Stomach smooth muscle (tissue), 2 donors: ENCODE data around the gene DDN.
A peak's percentile ranks its signal among the peaks of the same experiment; 100 is the strongest.

Experiments used
- H3K27ac ChIP-seq: one replicate; pipeline ENCODE4 v1.7.0; 2013; ENCODE audit warnings: mild to moderate bottlenecking, low read length, inconsistent platforms
- H3K27me3 ChIP-seq, 2 donors: one replicate each; pipeline ENCODE4 v1.7.0; 2013; ENCODE audit warnings: low read length in 2 of 2; ENCODE audit not compliant: insufficient read depth in 2 of 2, control insufficient read depth in 1 of 2
- H3K36me3 ChIP-seq, 2 donors: one replicate each; pipeline ENCODE4 v1.7.0; 2013; ENCODE audit warnings: low read length in 2 of 2; ENCODE audit not compliant: control insufficient read depth in 2 of 2, insufficient read depth in 2 of 2
- H3K4me1 ChIP-seq: one replicate; pipeline ENCODE4 v1.7.0; 2013; ENCODE audit warnings: low read length; ENCODE audit not compliant: control insufficient read depth, insufficient read depth
- H3K4me3 ChIP-seq, 2 donors: one replicate each; pipeline ENCODE4 v1.7.0; 2013; ENCODE audit warnings: low read length in 2 of 2
- H3K9ac ChIP-seq, 2 donors: one replicate each; pipeline ENCODE4 v1.7.0; 2013; ENCODE audit warnings: low read length in 2 of 2, mild to moderate bottlenecking in 1 of 2
- H3K9me3 ChIP-seq, 2 donors: one replicate each; pipeline ENCODE4 v1.7.0; 2013; ENCODE audit warnings: low read length in 2 of 2; ENCODE audit not compliant: control insufficient read depth in 2 of 2
- donor health status: healthy.
- donor health status: Pancreatic carcinoma.

DDN gene

DNA sequence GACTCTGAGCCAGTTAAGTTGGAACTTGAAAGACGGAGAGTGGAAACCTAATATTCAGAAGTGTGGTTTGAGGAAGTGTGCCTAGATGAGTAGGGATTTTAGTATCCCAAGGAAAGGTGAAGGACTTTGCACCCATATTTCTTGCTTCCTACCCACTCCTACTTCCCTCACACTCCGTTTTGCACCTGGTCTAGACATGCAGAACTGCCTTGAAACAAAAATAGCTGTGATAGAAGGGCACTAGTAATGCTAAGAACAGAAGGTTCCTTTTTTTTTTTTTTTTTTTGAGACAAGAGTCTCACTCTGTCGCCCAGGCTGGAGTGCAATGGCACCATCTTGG lies 41.2 kb downstream of the DDN start:
- Histone ChIP-seq H3K9ac (peak overlapping the region in 1 of 2 donors; percentile 93), H3K27me3 (no peaks in the 10 kb centered on the region), H3K9me3 (no peaks in the 10 kb centered on the region), H3K4me1 (peaks cover 14% of the 10 kb centered on the region), H3K27ac (peak overlapping the region; percentile 70), H3K36me3 (no peaks in the 10 kb centered on the region), H3K4me3 (peak overlapping the region; percentile 94 to 95)

DNA sequence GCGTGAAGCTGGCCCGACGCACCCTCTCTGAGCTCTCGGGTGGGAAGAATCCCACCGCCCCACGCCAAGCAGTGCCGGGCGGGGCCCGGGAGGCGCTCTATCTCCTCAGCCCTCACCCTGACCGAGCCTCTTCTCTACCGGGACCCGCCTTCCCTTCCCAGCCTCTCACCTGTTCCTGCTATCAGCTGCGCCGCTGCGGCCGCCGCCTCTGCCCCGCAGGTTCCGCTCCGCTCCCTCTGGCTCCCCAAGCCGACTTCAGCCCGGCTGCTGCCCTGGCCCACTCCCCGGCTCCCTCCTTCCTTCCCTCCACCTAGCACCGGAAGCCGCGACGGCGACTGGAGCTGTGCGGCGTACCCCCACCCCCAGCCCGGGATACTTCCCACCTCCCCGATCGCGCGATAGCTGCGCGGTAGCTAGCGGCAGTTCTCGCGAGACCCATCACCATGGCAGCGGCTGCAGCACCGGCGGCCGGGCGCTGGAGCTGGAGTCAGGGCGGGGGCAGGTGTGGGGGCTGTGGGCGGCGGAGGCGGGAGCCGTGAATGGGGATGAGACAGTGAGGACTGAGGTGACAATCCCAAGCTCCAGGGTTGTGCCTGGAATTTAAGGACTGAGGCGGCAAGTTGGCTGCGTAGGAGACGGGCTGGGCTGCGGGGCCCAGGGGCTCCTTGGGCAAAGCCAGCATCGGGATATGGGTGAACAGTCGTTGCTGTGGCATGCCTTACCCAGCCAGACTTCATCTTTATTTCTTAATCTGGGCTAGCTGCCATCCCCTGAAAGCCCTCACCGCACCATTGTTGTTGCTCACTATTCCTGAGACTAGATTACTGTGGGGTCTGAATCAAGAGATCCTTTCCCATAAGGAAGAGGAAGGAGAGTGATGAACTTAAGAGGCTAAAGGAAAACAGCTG lies 41.8 kb downstream of the DDN start, which contains the start of gene ARF3:
TSS of gene ARF3 (minus strand) at position 347 of the 908 bp plus-strand sequence. CDS start 16,392 bp downstream, outside the sequence.
- H3K9ac ChIP-seq = peak within 1 kb of the TSS; percentile 87 to 93
- peaks cover 14% of the 10 kb centered on the region for H3K4me1 ChIP-seq
- no peaks in the 10 kb centered on the region for H3K27me3 ChIP-seq
- H3K36me3 ChIP-seq = peaks cover 4 to 6% of the 10 kb centered on the region in 2 donors
- peak within 1 kb of the TSS; percentile 94 to 95 for H3K4me3 ChIP-seq
- no peaks in the 10 kb centered on the region for H3K9me3 ChIP-seq
- peak within 1 kb of the TSS; percentile 70 for H3K27ac ChIP-seq

DNA sequence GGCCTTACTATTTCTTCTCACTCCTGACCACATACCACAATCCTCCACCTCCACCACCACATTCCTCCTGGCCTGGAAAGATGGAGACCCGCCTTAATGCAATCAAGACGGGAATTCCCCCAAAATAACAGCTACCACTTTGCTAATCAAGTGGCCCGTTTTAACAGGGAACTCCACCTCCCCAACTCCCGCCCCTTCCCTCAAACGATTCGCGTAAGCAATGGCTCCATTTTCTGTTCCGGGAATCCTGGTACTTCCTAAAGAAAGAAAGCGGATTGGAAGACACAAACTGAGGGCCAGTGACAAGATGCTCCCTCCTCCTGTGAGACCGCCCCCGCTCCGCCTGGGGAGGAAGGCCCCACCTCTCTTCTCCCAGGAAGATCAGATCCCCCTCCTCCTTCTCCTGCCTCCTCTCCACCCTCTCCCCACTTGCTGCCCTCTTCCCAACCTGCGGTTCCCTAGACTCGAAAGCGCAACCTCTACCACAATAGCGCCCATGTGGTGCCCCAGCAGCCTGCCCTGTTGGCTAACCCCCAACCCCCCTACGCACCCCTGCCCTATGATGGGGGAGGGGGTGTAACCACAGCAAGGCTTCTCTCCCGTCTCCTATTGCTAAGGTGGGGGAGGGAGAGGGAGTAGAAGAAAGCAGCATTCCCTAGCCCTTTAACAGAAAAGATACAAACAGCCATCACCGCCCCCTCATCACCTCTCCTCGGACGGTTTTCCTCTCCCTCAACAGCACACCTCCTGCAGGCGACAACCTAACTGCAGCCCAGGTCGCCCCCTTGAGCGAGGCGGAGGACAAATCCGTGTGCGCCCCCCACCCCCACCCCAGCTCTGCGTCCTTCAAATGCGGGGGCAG lies 42.7 kb downstream of the DDN start:
- Histone ChIP-seq H3K4me3 (peak overlapping the region; percentile 94 to 95), H3K27ac (peak overlapping the region; percentile 70), H3K4me1 (peaks cover 14% of the 10 kb centered on the region), H3K27me3 (no peaks in the 10 kb centered on the region), H3K9me3 (no peaks in the 10 kb centered on the region), H3K36me3 (peaks cover 4 to 7% of the 10 kb centered on the region in 2 donors), H3K9ac (peak overlapping the region; percentile 87 to 93)

DNA sequence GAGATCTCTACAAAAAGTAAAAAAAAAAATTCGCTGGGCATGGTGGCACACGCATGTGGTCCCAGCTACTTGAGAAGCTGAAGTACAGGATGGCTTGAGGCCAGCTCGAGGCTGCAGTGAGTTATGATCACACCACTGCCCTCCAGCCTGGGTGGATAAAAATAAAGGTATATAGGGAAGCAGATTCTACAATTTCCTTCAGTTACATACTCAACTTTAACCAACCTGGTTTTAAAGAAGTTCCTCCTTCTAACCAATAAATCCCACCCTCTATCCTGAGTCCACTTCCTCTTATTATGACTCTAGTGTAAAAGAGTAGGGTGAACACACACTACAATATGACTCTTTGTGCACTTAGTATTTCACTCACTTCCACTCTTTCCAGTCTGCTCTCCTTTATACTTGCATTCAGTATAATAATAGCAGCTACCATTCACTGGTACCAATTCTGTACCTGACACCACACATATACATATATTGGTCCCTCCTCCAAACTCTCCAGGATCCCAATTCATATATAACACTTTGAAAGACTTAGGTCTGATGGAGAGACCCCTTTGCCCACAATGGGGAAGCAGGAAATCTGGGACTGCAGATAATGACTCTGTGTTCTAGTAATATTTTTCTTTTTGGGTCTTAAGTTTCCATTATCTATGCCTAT lies 44.2 kb downstream of the DDN start:
- Histone ChIP-seq H3K4me3 (peak overlapping the region in 1 of 2 donors; percentile 95), H3K9ac (no peak overlapping the region), H3K9me3 (no peaks in the 10 kb centered on the region), H3K4me1 (peaks cover 14% of the 10 kb centered on the region), H3K36me3 (peaks cover 4 to 7% of the 10 kb centered on the region in 2 donors), H3K27ac (no peak overlapping the region), H3K27me3 (no peaks in the 10 kb centered on the region)

DNA sequence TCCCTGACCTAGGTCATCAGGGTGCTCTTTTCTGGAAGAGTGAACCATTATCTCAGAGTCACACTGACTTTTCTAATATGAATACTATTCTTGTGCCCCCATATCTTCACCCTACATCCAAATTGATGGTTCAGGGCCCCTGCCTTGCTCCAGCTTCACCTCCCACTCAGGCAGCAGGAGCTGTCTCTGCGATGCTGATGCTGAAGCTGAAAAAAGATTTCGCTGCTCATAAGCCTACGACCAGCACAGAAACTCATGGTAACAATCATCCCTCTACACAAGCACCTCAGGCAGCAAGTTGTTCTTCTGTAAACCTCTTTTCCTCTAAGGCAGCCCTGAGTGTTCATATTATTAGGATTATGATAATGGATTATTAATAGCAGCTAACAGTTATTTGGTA lies 45.1 kb downstream of the DDN start:
- Histone ChIP-seq H3K27ac (no peak overlapping the region), H3K36me3 (peaks cover 4 to 7% of the 10 kb centered on the region in 2 donors), H3K9me3 (no peaks in the 10 kb centered on the region), H3K4me3 (no peak overlapping the region), H3K9ac (no peak overlapping the region), H3K27me3 (no peaks in the 10 kb centered on the region), H3K4me1 (peaks cover 14% of the 10 kb centered on the region)

DNA sequence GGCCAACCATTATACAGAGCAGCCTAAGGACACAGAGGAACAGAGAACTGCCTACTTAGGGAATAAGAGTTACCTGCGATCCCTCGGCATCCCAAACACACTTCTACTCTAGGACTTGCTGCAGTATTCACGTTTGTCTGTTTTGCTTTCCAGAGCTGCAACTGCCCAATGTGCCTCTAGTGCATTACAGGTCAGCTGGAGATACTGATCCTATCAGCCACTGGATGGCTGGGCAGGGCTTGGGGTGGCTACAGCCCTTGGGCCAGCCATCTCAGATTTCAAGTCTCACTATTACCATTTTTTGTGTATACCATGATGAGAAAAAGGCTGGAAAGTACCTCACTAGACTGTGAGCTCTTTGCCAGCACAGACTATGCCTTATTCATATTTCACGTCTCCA lies 46.5 kb downstream of the DDN start:
- H3K27ac ChIP-seq = no peak overlapping the region
- H3K9me3 ChIP-seq = no peaks in the 10 kb centered on the region
- H3K9ac ChIP-seq = no peak overlapping the region
- H3K4me1 ChIP-seq = peaks cover 9% of the 10 kb centered on the region
- H3K36me3 ChIP-seq = peaks cover 4 to 7% of the 10 kb centered on the region in 2 donors
- H3K4me3 ChIP-seq = no peak overlapping the region
- no peaks in the 10 kb centered on the region for H3K27me3 ChIP-seq

DNA sequence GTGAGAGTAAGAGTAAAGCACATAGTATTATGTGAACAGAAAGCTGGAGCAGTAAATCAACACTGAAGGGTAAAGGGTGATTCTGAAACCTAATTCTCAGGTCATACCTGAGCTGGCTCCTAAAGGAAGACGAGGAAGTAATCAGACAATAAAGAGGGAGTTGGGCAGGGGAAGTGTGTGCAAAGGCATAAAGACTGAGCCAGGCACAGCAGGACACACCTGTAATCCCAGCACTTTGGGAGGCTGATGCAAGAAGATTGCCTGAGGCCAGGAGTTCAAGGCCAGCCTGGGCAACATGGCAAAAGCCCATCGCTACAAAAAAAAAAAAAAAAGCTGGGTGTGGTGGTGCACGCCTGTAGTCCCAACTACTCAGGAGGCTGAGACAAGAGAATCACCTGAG lies 51.4 kb downstream of the DDN start:
- Histone ChIP-seq H3K9ac (no peak overlapping the region), H3K27ac (no peak overlapping the region), H3K36me3 (peaks cover 3 to 4% of the 10 kb centered on the region in 2 donors), H3K9me3 (no peaks in the 10 kb centered on the region), H3K4me1 (peaks cover 4% of the 10 kb centered on the region), H3K27me3 (no peaks in the 10 kb centered on the region), H3K4me3 (no peak overlapping the region)

DNA sequence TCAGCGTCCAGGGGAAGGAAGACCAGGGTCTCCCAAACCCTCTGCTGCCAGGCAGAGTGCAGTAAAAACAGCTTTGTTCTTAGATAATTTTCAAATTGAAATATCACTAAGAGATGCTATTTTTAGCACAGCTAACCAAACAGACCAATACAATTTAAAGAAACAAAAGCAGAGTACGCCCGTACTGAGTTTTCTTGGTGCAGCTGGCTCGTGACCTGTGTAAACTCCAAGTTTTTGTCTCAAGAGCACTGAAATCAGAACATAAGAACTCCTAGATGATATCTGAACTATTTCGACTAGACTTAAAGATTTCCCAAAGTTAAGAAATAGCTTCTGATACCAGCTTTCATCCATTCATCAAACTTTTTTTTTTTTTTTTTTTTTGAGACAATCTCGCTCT lies 52.2 kb downstream of the DDN start:
- Histone ChIP-seq H3K9ac (no peak overlapping the region), H3K27me3 (no peaks in the 10 kb centered on the region), H3K4me3 (no peak overlapping the region), H3K9me3 (no peaks in the 10 kb centered on the region), H3K4me1 (peaks cover 4% of the 10 kb centered on the region), H3K27ac (no peak overlapping the region), H3K36me3 (no peaks in the 10 kb centered on the region)

DNA sequence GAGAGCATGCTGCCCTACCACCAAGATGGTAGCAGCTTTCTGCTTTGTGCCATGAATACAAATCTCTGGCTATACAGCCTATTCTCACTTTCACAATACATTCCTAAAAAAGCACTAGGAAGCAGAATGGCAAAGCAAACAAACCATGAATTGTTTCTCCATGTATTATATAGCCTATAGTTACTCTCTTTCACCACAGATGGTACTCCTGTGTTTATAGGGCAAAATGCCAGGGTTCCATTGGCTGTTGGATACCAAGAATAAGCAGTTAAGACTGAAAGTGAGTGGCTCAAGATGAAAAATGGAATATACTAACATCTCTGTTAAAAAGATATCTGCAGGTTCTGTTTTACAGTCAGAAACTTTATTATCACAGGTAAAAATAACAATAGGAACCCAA lies 53.0 kb downstream of the DDN start:
- Histone ChIP-seq H3K9me3 (no peaks in the 10 kb centered on the region), H3K27ac (no peak overlapping the region), H3K36me3 (peaks cover 0 to 2% of the 10 kb centered on the region in 2 donors), H3K9ac (no peak overlapping the region), H3K27me3 (no peaks in the 10 kb centered on the region), H3K4me1 (peaks cover 6% of the 10 kb centered on the region), H3K4me3 (no peak overlapping the region)
